Tongue (tissue), 2 donors: Measurements from ENCODE around the gene ZDHHC7. TPM values are rescaled to one million over a fixed set of nuclear protein-coding genes. Genes with fewer than 3 reads are reported as not detected.
A peak's percentile ranks its signal among the peaks of the same experiment; 100 is the strongest.
"Not testable (repeated sequence)": the region's sequence is repeated elsewhere in the genome, so short reads cannot be mapped to it uniquely, and the experiment has no call there.

ENCODE experiments used
- DNase-seq: peaks from one replicate; pipeline ENCODE4 v3.0.0-alpha.2; 2015
- total RNA-seq: library from RNA; depleted of rRNA; stranded (reverse); fragments of >200 nt; gene quantifications from one replicate; pipeline ENCODE4 v1.2.3, GENCODE V29; 2014

ZDHHC7 gene, protein sequence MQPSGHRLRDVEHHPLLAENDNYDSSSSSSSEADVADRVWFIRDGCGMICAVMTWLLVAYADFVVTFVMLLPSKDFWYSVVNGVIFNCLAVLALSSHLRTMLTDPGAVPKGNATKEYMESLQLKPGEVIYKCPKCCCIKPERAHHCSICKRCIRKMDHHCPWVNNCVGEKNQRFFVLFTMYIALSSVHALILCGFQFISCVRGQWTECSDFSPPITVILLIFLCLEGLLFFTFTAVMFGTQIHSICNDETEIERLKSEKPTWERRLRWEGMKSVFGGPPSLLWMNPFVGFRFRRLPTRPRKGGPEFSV
- 42.7 TPM for total RNA-seq

DNA sequence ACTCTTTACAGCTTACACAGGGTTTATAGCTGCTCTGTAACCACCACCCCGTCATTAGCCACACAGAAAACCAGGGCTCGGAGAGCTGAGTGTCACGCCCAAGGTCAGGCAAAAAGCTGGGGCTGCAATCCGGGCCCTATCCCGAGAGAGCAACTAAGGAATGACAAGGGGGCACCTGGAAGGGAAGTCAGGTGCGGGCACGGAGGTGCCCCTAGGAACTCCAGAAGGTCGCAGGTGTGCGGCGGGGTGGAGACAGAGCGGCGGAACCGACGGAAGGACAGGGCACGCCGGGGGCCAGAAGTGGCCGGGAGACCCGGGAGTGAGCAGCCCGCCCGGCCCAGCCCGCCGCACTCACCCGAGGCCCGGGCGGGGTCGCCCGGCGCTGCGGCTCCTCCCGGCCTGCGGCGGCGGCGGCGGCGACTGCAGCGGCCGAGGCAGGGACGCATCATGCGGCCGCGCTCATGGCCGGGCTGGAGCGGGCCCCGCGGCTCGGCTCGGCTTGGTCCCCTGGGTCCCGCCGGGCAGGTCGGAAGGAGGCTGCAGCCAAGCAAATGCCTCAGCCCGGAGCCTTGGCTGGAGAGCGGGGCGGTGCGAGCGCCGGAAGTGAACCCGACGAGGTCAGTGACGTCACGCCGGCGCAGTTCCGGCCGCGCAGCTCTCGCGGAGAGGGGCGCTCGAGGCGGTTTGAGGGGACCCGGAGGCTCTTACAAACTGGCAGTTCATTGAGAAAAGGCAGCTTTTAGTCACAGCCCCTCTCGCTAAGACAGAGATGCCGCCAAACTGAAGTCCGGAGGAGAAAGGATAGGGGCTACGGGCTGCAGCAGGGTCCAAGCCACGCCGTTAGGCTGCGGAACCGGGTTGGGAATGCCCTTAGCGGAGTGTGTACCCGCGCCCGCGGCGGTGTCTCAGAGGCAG lies at the start of gene ZDHHC7:
TSS of gene ZDHHC7 (minus strand) at position 605 of the 915 bp plus-strand sequence. CDS start 20,917 bp downstream, outside the sequence.
- DNase-seq = peak; percentile 96

DNA sequence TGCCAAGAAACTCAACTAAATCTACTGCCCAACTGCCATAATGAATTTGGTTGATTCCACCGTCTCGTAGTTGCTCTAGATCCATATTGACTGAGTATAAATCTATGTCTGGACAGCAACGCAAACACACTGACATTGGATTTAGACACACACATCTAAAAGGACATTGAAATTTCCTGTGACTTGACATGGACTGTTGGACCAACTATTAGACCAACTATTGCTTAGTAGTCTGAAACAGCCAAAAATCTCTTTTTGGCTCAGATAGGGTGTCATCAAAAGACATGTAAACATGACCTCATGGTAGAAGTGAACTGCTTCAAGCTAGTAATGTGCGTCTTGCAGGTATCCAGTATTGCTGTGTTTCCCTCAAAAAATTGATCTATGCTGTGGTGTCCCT lies 47.6 kb upstream of the ZDHHC7 start:
- DNase-seq = no peak

DNA sequence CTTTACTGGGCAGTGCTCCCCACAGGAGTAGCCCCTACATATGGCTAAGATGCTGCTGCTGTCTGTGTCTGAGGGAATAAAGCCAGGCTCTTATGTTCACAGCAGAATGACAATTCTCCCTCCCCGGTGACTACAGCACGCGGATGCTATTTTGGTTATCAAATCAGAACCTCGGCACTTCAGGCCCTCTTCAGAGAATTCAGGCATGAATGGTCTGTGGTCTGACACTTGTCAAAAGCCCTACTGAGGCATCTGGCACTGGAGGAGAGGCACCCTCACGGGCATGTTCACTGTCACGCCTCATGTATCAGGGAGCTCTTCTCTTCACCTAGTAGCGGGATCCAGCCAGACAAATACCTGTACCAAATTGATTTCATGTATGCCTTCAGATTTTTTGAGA lies 46.6 kb upstream of the ZDHHC7 start:
- DNase-seq = peak; percentile 29

DNA sequence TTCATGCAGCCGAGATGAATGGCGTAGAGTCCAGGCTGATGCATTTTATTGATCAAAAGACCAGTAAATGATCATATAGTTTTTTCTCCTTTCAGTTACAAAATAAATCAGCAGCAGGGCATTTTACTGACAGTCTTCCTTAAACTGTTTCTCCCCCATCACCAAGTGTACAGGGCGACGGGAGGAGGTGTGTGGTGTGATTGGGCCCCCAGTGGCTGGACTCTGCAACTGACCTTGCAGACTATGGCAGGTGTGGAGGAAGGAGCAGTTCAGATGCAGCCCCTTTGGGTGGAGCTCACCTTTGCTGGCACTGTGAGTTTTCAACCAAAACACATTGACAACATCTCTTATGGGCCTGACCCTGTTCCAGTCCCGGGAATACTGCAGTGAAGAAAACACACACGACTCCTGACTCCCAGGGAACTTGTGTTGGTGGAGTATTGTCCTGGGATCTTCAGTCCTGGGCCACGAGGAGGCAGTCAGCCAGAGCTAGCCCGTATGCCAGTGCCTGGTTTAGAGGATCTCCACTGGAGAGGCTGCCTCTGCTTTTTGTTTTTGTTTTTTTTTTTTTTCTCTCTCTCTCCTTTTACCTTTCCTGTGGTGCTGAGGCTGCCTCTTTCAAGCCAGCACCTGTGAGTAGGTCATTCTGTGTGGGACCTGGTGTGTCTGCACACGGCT lies 46.0 kb upstream of the ZDHHC7 start:
- no peak for DNase-seq

DNA sequence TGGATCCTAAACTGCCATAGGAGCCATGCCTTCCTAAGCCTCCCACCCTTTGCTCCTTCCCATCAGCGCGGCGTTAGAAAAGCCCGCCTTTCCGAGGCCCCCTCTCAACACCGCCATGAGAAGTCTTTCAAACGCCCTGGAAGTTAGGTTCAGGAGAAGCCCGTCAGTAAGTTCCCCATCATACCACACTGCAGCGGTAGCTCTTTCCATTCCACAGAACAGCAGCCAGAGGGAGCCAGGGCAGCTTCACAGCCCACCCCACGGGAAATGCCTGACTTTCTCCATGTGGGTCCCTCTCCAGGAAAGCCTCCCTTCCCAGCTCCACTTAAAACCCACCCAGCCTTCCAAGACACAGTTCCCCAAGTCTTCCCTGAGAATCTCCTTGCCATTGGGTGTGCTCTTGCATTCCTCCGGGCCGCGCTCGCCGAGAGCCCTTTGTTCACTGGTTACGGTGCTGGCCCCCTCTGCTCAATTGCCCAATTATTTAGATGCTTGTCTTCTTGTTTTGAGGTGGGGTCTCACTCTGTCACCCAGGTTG lies 44.9 kb upstream of the ZDHHC7 start:
- DNase-seq = no peak

DNA sequence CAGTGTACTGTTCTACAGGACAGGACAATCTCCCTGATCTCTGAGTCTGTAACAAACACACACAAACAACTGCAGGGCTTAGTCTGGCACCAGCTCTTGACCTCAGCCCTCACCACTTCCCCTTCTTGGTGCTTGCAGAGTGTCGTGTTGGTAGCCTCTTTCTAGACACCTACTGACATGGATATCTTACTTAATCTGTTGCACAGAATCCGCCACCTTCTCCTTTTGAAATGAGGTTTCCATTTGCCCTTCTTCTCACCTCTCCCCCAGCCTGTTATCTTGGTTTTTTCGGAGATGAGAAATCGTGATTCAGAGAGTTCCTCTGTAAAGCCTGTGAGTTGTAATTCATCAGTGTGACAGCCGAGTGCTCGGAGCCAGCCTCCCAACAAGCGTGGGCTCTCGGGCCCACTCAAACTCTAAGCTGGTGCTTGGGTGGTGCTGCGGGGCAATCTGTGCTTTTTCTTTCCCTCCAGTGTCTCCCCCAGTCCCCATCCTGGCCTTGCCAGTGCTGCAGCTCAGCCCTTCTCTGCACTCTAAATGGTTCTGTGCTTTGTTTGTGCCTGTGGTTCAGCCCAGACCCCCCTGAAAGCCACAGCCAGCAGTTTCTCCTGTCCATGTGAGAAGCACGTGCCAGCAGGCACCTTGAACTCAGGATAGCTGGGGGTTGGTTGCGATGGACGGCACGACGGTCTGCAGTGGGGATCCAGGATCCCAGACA lies 44.3 kb upstream of the ZDHHC7 start:
- DNase-seq = peak; percentile 44

DNA sequence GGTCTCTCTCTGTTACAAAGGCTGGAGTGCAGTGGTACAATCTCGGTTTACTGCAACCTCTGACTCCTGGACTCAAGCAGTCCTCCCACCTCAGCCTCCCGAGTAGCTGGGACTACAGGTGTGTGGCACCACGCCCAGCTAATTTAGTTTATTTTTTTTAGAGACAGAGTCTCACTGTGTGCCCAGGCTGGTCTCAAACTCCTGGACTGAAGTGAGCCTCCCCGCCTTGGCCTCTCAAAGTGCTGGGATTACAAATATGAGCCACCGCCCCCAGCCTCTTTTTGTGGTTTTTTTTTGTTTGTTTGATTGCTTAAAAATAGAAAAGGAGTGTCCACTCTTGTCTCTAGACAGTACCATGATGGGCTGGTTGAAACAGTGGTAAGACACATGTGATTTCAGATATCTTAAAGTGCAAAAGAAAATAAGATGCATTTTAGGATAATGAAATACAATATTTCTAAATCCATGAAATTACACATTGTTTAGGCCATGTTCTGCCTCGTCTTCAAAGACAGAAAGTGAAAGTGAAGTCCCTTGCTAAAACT lies 43.7 kb upstream of the ZDHHC7 start:
- DNase-seq = no peak

DNA sequence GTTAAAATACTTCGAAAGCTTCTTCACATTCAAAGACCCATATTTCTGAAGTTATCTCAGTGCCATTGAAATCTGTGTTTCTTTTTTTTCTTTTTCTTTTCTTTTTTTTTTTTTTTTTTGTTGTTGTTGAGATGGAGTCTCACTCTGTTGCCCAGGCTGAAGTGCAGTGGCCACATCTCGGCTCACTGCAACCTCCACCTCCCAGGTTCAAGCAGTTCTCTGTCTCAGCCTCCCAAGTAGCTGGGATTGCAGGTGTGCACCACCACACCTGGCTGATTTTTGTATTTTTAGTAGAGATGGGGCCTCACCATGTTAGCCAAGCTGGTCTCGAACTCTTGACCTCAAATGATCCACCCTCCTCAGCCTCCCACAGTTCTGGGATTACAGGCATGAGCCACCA lies 43.0 kb upstream of the ZDHHC7 start:
- not testable (repeated sequence) for DNase-seq

DNA sequence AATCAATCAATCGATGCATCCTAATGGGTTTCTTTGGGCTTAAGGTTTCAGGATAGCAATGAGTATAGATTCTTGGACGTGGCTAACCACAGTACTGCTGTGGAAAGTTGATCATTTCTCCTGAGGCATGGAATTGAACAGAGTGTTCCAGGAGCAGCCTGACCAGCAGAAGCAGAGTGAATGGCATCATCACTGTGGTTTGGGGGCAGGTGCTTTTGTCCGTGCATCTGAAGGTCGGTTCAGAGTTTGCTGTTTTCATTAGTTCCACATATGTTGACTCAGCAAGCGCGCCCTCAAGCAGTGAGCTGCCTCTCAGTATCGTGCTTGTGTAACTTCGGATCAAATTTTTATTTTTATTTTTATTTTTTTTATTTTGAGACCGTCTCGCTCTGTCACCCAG lies 41.2 kb upstream of the ZDHHC7 start:
- DNase-seq = no peak

DNA sequence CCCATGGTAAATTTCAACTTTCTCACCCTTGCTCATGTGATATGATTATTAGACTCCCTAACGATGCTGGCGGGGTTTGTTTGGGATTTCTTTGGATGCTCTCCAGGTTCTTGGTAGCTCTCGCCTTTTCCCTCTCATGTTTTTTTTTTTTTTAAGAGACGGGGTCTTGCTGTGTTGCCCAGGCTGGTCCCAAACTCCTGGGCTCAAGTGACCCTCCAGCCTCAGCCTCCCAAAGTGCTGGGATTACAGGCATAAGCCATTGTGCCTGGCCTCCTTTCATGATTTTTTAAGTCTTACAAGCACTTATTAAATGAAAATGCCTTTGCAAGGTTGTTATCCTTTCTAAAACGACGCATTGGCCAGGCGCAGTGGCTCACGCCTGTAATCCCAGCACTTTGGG lies 40.3 kb upstream of the ZDHHC7 start:
- DNase-seq = no peak

DNA sequence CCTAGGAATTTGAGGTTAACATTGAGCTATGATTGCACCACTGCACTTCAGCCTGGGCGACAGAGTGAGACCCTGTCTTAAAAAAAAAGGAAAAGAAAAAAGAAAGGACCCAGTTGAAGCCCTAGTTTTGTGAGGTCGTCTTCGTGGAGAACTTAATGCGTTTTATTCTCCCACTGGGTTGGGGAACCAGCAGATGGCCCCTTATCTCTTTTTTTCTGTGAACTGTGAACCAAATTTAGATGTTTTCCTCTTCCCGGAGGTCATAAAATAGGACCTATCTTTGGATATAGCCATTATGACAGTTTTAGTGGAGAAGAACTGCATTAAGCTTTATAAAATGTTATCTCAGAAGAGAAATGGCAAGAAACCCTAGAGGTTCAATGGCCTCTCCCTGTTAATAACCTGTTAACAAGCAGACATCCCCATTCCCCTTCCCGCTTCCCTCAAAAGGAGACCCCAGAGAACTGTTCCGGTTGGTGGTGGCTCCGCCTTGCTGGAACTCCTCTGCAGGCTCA lies 39.8 kb upstream of the ZDHHC7 start:
- no peak for DNase-seq

DNA sequence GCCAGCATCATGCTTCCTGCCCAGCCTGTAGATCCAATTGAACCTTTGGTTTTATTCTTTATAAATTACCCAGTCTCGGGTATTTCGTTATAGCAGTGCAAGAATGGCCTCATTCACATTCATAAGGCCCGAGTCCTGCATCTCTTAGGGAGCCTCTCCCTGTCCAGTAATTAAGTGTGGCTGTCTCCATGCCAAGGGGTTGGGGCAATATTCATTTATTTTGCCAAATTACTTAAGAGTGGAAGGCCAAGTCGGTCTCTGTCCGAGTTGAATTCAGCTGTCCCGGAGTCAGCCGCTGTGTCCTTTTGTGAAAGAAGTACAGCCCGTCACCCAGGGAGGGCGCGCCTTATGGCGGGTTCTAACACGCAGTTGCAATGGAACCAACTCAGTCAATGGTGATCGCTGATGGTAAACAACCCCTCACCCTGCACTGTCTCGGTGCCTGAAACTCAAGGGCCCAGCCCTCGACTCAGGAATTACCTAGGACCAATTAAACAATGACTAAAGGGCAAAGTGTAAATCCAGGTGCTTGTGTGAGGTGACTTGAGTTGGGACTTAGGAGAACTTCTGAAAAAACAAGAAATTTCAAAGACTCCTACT lies 38.5 kb upstream of the ZDHHC7 start:
- DNase-seq = no peak

DNA sequence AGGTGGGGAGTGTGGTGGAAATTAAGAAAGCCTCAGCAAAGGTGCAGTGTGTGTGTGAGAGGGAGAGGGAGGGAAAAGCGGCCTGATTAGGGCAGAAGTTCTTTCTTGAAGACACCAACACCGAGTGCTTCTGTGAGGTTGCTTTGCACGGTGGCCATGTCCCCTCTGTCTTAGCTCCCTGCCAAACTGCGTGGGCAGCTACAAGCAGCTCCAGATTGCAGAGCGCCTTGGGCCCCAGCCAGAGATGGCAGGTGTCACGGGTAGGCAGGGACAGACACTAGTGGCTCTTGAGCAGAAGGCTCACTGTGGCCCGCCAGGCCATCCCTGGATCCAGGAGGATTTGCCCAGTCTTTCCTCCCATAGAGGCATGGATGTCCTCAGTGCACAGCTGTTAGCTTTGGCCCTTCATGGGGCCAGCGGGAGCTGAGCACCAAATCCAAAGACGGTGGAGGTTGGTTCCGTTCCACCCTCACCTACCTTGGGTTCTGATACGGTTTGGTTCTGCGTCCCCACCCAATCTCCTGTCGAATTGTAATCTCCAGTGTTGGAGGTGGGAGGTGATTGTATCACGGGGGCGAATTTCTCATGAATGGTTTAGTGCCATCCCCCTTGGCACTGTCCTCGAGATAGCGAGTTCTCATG lies 37.7 kb upstream of the ZDHHC7 start:
- DNase-seq = peak; percentile 69

DNA sequence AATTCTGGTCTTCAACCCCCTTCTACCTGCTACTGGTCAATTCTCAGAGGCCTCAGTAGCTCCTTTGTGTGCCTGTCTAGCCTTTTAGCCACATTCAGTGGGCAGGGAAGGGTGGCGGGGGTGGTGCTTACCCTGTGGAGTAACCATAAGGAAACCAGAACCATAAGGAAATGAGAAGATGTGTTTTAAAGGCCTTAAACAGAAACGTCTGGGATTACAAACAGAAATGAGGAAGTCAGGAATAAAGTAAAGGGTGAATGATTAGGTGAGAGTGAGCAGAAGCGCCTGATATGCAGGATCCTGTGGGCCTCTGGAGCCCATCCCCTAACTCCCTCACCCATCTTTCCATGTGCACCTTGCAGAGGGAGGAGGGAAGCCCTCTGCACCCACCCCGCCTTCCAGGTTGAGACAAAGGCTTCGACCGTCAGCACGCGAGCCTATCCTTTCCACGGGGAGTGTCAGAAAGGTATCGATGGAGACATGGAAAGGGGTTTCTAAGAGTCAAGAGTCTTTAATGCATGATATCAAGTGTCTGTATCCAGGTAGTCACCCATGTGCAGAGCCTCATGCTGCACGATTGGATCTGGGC lies 36.6 kb upstream of the ZDHHC7 start:
- no peak for DNase-seq

DNA sequence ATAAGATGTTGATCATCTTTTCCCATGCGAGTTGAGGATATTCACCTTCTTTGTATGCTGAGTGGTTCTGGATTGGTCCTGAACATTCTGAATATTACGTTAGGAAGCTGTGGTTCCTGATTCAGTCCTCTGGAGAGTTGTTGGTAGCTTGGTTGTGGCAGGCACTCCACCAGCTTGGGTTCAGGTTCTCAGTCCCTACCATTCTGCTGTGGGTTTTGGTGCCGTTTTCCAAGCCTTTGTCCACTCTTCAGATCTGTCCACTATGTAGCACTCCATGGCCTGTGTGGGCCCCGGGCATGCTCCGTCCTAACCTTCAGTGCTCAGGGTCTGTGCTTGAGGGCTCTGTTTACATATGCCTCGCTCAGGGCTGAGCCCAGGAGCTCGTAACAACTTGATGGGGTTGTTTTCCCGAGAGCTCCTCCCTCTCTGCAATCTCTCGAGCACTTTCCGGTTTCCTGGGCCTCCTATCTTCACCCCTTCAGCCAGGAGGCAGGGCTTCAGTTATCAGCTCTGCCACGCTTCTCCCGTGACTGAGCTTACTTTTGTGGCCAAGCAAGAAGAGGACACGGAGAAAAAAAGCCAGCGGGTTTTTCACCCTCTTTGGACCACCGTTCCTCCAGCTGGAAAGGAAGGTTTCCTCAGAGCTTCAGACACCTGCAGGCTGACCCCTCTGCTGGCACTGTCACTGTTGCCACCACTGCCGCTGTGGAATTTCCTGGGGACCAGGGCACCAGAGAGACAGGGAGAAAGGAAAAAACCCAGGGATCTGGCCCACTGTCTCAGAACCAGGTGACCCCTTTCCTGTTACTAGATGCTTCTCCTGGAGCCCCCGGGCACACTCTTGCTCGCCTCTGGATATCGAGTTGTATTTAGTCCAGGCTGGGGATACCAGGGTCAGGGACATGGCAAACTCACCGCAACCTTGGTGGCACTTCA lies 35.9 kb upstream of the ZDHHC7 start:
- DNase-seq = no peak

DNA sequence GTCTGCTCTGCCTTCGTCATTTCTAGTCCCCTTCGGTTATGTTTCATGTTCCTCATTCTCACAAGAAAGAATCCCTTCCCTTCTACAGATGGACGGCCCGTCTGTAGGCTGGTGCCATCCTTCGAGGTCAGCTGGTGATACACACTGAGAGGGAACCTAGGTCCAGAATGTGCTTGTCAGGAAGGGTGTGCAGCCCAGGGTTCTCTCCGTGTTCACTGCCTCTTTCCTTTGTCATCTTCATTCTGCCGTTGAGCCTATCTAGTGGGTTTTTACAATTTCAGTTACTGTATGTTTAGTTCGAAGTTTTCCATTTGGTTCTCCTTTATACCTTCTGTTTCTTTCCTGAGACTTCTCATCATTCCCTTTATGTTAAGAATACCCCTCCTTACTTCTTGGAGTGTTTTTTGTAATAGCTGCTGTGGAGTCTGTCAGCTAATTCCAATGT lies 35.2 kb upstream of the ZDHHC7 start:
- DNase-seq = no peak

DNA sequence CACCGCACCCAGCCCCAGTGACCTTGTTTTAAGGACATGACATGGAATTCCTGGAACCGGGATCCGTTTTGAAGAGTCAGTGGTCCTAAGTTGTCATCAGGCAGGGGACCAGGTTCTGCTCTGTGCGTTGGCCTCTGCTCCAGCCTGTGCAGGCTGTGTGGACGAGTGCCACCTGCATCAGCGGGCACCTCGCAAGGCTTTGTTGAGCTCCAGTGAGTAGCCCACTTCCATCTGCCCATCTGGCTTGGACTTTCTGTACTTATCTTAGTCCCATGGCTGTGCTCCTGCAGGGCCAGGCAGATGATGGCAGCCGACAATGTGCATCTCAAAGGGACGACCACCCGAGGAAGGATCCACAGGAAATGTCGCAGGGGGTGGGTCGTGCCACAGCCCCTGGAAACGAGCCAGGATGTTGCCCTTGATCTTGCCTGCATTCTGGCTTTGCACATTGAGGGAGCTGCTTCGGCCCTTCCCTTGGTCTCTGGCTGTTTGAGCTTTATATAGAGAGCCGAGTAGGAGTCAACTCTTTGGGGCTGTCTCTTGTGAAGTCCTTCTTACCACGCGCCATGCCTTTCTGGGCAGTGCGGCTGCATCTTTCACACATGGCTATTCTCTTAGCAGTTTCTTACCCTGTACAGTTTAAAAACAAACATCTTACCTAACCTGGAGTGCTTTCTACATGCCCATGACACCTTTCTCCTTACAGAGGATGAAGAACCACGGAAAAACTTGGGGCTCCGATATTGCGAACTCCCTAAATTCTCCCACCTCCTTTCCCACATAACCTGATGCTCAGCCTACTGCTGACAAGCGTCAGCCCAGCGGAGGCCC lies 34.5 kb upstream of the ZDHHC7 start:
- DNase-seq = no peak

DNA sequence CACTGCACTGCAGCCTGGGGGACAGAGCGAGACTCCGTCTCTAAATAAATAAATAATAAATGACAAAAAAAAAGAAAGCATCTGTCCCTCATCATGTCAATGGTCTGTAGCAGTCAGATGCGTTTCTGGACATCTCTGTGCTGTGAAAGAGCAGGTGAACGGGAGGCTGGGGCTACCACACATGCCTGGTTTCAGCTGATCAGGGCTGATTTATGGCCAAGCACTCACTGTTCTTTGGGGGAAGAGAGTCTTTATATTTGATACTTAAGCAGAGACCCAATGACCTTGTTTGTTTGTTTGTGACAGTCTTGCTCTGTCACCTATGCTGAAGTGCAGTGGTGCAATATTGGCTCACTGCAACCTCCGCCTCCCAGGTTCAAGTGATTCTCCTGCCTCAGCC lies 33.7 kb upstream of the ZDHHC7 start:
- DNase-seq = no peak
